ENCODE measurements around the gene PCAT7. TPM values are rescaled to one million over a fixed set of nuclear protein-coding genes. Genes with fewer than 3 reads are reported as not detected.

PCAT7 gene
- 0.41 to 1.1 TPM (median 0.94 TPM) in 5 replicates for total RNA-seq (2022; extraction: Qiagen RNA extraction; ENCODE audit: low read depth)

DNA sequence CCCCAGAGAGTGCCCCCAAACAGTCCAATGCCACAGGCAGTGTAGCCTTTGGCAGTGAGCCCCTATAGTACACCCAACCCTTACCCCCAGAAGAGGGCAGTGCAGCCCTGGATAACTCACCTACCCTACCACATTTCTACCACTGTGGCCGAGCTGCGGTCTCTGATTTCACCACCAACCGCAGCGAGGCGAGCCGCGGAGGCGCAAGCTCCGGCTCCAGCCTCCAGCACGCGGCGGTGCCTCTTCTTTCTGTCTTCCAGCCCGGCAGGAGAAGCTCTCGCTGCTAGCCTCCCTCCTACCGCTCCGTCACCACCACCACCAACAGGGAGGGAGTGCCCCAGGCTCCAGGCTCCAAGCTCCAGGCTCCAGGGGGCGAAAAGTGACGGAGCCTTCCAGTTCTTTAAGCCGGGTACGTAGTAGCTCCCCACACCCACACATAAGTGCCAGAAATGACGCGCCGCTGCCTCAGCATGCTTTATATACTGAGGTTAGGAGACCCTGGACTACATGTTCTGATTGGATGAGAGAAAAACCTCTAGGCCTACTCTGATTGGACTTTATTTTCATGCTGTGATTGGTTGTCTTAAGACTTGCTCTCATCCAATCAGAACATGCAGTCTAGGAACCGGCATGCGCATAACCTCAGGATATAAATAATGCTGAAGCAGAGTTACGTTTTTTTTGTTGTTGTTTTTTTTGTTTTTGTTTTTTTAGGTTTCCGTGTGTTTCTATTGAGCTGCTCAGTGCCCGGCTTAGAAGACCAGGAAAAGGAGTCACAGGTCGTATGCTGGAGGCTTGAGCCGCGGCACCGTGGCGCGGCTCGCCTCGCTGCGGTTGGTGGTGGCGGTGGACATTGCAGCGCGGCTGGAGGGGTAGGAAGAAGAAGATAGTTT, at the start of gene PCAT7:
Gene PCAT7, plus strand, starts transcription at position 645 of the 893 bp plus-strand sequence.

DNA sequence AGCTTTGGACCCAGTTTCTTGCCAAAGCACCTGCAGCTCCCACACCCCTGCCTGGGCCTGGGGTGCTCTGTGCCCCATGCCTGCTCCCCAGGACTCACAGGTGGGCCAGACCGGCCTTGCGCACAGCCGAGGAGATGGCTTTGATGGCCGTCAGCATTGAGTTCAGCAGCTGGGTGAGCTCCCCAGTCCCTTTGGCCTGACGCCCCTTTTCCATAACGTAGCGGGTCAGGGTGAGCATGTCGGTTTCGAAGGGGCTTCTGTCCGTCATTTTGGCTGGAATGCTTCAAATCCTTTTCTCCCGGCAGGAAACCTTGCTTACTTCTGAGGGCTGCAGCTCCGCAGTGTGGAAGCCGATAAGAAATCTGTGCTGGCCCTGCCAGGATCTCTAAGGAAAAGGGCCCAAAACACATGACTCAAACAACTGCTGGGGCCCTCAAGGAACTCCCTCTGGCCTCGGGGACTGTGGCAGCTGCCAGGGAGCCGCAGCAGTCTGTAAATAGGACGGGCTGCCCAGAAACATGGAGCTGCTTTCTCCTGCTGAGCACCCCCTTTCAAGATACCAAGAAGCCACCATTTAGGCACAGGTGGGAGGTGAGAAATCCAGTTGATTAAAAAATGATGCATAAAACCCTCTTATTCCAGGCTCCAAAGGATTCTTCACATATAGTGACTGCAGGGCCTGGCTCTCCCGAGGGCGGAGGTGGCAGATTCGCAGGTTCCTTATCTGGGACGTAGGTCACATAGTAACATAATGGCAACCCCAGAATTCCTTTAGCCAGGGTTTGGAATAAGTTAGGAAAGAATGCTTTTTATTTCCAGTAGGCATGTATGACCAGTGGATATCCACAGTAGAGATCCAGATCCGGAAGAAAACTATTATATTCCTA, 38.8 kb downstream of the PCAT7 start, which contains the start of gene FBP2:
Gene FBP2, minus strand, starts transcription at position 366 of the 887 bp plus-strand sequence. Its CDS starts 98 bp downstream, at position 268.

Other genes starting within 250 kb of the PCAT7 start
- not detected in 5 replicates for gene NUTM2F, start 226.4 kb upstream of the PCAT7 start, total RNA-seq (2022; extraction: Qiagen RNA extraction; ENCODE audit: low read depth)
- 0.11 TPM in 1 of 5 replicates, not detected in the others for gene FBP2, start 38.7 kb downstream of the PCAT7 start, total RNA-seq (2022; extraction: Qiagen RNA extraction; ENCODE audit: low read depth)
- 0.11 to 0.15 TPM (median 0.13 TPM) in 3 of 5 replicates, not detected in the others for gene FBP1, start 84.4 kb downstream of the PCAT7 start, total RNA-seq (2022; extraction: Qiagen RNA extraction; ENCODE audit: low read depth)
- 160 to 217 TPM (median 210 TPM) in 5 replicates for gene AOPEP, start 171.6 kb downstream of the PCAT7 start, total RNA-seq (2022; extraction: Qiagen RNA extraction; ENCODE audit: low read depth)